Effector CD8-positive, alpha-beta T cell (primary cell): ENCODE measurements around the gene ZP1.
A peak's percentile ranks its signal among the peaks of the same experiment; 100 is the strongest.
"Not testable (repeated sequence)": the region's sequence is repeated elsewhere in the genome, so short reads cannot be mapped to it uniquely, and the experiment has no call there.

Experiments
- DNase-seq: peaks from one replicate; lab custom pipeline; 2025; lab: John Stamatoyannopoulos, UW
- total RNA-seq, 4 experiments: gene quantifications; one replicate each; lab custom pipeline; 2026; lab: John Stamatoyannopoulos, UW

The ZP1 gene
- total RNA-seq: 0 to 1.1 (median 0) reads per million in 4 experiments

- no peak for DNase-seq
Measured at GRCh38 chr11:60866911-60867870, at the start of gene ZP1. Gene ZP1 (plus strand): TSS chr11:60867542. CDS start chr11:60867562, 20 bp downstream.

- DNase-seq: no peak
Measured at GRCh38 chr11:60818057-60818456, 49.3 kb upstream of the ZP1 start.

- DNase-seq: no peak
Measured at GRCh38 chr11:60821827-60822599, 45.3 kb upstream of the ZP1 start.

- not testable (repeated sequence) for DNase-seq
Measured at GRCh38 chr11:60823745-60824306, 43.5 kb upstream of the ZP1 start.

- DNase-seq: no peak
Measured at GRCh38 chr11:60825118-60825517, 42.2 kb upstream of the ZP1 start.

GRCh38 chr11:60825790-60826189, 41.6 kb upstream of the ZP1 start:
- no peak for DNase-seq

- DNase-seq: no peak
Measured at GRCh38 chr11:60830478-60831142, 36.7 kb upstream of the ZP1 start.

GRCh38 chr11:60831143-60831500, 36.2 kb upstream of the ZP1 start:
- DNase-seq: peak; percentile 70

GRCh38 chr11:60831501-60832079, 35.8 kb upstream of the ZP1 start:
- DNase-seq: no peak

- DNase-seq: no peak
Measured at GRCh38 chr11:60834742-60835533, 32.4 kb upstream of the ZP1 start.

- no peak for DNase-seq
Measured at GRCh38 chr11:60835534-60835846, 31.9 kb upstream of the ZP1 start.

GRCh38 chr11:60836866-60837515, 30.4 kb upstream of the ZP1 start:
- no peak for DNase-seq

- no peak for DNase-seq
Measured at GRCh38 chr11:60838132-60838531, 29.2 kb upstream of the ZP1 start.

GRCh38 chr11:60840470-60841430, 26.6 kb upstream of the ZP1 start:
- DNase-seq: no peak

- DNase-seq: peak; percentile 97
Measured at GRCh38 chr11:60841797-60842667, 25.3 kb upstream of the ZP1 start, which contains the start of gene CCDC86. Gene CCDC86 (plus strand): TSS chr11:60842113. CDS start chr11:60842125, 12 bp downstream.

- DNase-seq: no peak
Measured at GRCh38 chr11:60842668-60843600, 24.4 kb upstream of the ZP1 start.
